K562 (cell line): Measurements from ENCODE around the gene PNMA8C. TPM values are rescaled to one million over a fixed set of nuclear protein-coding genes. Genes with fewer than 3 reads are reported as not detected.

Experiments
- CTCFL ChIP-seq: IDR thresholded peaks from 2 replicates; pipeline ENCODE4 v1.6.1; 2011; ENCODE audit warnings: borderline replicate concordance, low read depth, mild to moderate bottlenecking, moderate library complexity, low read length; ENCODE audit not compliant: insufficient read depth, poor library complexity, severe bottlenecking
- DDX20 ChIP-seq: fragments of 450-650 bp; IDR thresholded peaks from 2 replicates; pipeline ENCODE4 v1.6.1; 2016; ENCODE audit warnings: missing genetic modification characterization, low read depth, mild to moderate bottlenecking, missing compliant biosample characterization, moderate library complexity
- ETS2 ChIP-seq: IDR thresholded peaks from 2 replicates; pipeline ENCODE4 v1.6.1; 2016; ENCODE audit warnings: borderline replicate concordance, missing genetic modification characterization, mild to moderate bottlenecking, moderate library complexity, missing compliant biosample characterization; ENCODE audit not compliant: poor library complexity, severe bottlenecking
- HNRNPH1 ChIP-seq: fragments of 200-400 bp; formaldehyde crosslinking; optimal IDR thresholded peaks from 2 replicates; pipeline ENCODE3; 2017; ENCODE audit warnings: low read depth, mild to moderate bottlenecking, low read length, moderate library complexity
- HNRNPUL1 ChIP-seq: fragments of 200-400 bp; formaldehyde crosslinking; IDR thresholded peaks from 2 replicates; pipeline ENCODE4 v1.6.1; 2017; ENCODE audit warnings: low read length
- HOXB6 ChIP-seq: fragments of 250-450 bp; sonication (Bioruptor Pico); IDR thresholded peaks from 2 replicates; pipeline ENCODE4 v1.5.1; 2022; ENCODE audit warnings: mild to moderate bottlenecking, borderline replicate concordance
- L3MBTL2 ChIP-seq: fragments of 450-650 bp; IDR thresholded peaks from 2 replicates; pipeline ENCODE4 v1.6.1; 2016; ENCODE audit warnings: mild to moderate bottlenecking, moderate library complexity
- MYNN ChIP-seq, 2 experiments: sonication (generic); formaldehyde crosslinking in 1 of 2; IDR thresholded peaks; 2 replicates each; pipeline versions ENCODE4 v1.5.0 to v1.6.1; 2016 to 2020; ENCODE audit warnings: antibody characterized with exemption in 1 of 2, missing genetic modification reagents in 1 of 2
- NONO ChIP-seq, 2 experiments: fragments of 200-400 bp in 1 of 2; fragments of 450-650 bp in 1 of 2; formaldehyde crosslinking in 1 of 2; IDR thresholded peaks; 2 replicates each; pipeline ENCODE4 v1.6.1; 2017; ENCODE audit warnings: low read depth in 2 of 2, mild to moderate bottlenecking in 2 of 2, moderate library complexity in 2 of 2, low read length in 1 of 2
- NUFIP1 ChIP-seq: fragments of 450-650 bp; IDR thresholded peaks from 2 replicates; pipeline ENCODE4 v1.6.1; 2018; ENCODE audit not compliant: partially characterized antibody
- PHF20 ChIP-seq: fragments of 450-650 bp; IDR thresholded peaks from 2 replicates; pipeline ENCODE4 v1.6.1; 2018; ENCODE audit not compliant: partially characterized antibody
- RBM15 ChIP-seq: fragments of 200-400 bp; formaldehyde crosslinking; IDR thresholded peaks from 2 replicates; pipeline ENCODE4 v1.6.1; 2018; ENCODE audit warnings: mild to moderate bottlenecking, low read length, moderate library complexity; ENCODE audit not compliant: insufficient read depth
- SMARCC2 ChIP-seq: fragments of 450-650 bp; IDR thresholded peaks from 2 replicates; pipeline ENCODE4 v1.6.1; 2017; ENCODE audit warnings: antibody characterized with exemption, moderate library complexity, mild to moderate bottlenecking, low read depth
- TAL1 ChIP-seq: fragments of 450-650 bp; IDR thresholded peaks from 2 replicates; pipeline ENCODE4 v1.6.1; 2016; ENCODE audit warnings: mild to moderate bottlenecking
- TGIF2 ChIP-seq: sonication (generic); formaldehyde crosslinking; IDR thresholded peaks from 2 replicates; pipeline ENCODE4 v1.8.1; 2022; ENCODE audit warnings: mild to moderate bottlenecking, missing genetic modification reagents, moderate library complexity
- TSC22D4 ChIP-seq: fragments of 450-650 bp; IDR thresholded peaks from 2 replicates; pipeline ENCODE4 v1.6.1; 2016; ENCODE audit warnings: missing genetic modification characterization, missing biosample characterization, control low read depth
- ZNF197 ChIP-seq: fragments of 200-800 bp; sonication (Bioruptor generic); IDR thresholded peaks from 2 replicates; pipeline ENCODE4 v1.6.1; 2016; ENCODE audit warnings: low read depth, missing genetic modification characterization, missing compliant biosample characterization
- ZNF644 ChIP-seq: fragments of 200-800 bp; sonication (Bioruptor generic); IDR thresholded peaks from 2 replicates; pipeline ENCODE4 v1.6.1; 2016; ENCODE audit warnings: low read depth, missing genetic modification characterization, missing compliant biosample characterization
- ZNF778 ChIP-seq: fragments of 450-650 bp; formaldehyde crosslinking; IDR thresholded peaks from 2 replicates; pipeline ENCODE4 v1.4.0; 2020; ENCODE audit warnings: mild to moderate bottlenecking, moderate library complexity
- polyA plus RNA-seq, 8 experiments: library from polyadenylated mRNA; depleted of rRNA in 4 of 8; stranded (reverse) in 5 of 8; unstranded in 3 of 8; fragments of >200 nt; fragmentation: Nextera tagmentation in 2 of 8; fragmentation: Illumina TruSeq in 1 of 8; extraction: Ambion mirVana in 2 of 8; extraction: Trizol in 1 of 8; gene quantifications; 2 replicates each; pipeline versions ENCODE4 v1.2.1 to v1.2.3, GENCODE V29; 2011 to 2014; ENCODE audit warnings: inconsistent platforms in 1 of 8, missing spikeins in 1 of 8
- total RNA-seq, 7 experiments: library from RNA; depleted of rRNA in 6 of 7; stranded (reverse); fragments of >200 nt in 6 of 7; fragmentation: Illumina TruSeq in 2 of 7; extraction: Trizol in 2 of 7; gene quantifications; 2 replicates each; pipeline versions ENCODE4 v1.2.1 to v1.2.3, GENCODE V29; 2011 to 2021; ENCODE audit warnings: low replicate concordance in 1 of 7
- TF ChIP-seq, protein P1 (sequence below): fragments of 250-450 bp; sonication (Bioruptor Pico); IDR thresholded peaks from 2 replicates; pipeline ENCODE4 v1.8.0; 2021; ENCODE audit warnings: moderate library complexity, mild to moderate bottlenecking, inconsistent platforms
- TF ChIP-seq, protein P2 (sequence below): fragments of 450-650 bp; formaldehyde crosslinking; IDR thresholded peaks from 2 replicates; pipeline ENCODE4 v1.4.0; 2020; ENCODE audit warnings: mild to moderate bottlenecking
- TF ChIP-seq, protein P3 (sequence below): sonication (generic); formaldehyde crosslinking; IDR thresholded peaks from 2 replicates; pipeline ENCODE4 v1.8.0; 2022; ENCODE audit warnings: missing genetic modification reagents, mild to moderate bottlenecking, borderline replicate concordance

The PNMA8C gene
- total and polyA plus RNA-seq, 9 of the 15 experiments (the other 6 are each of a cell fraction or from before 2014, with no cell fraction given) = 0.04 to 0.05 (median 0.05) TPM; not detected in 6

GRCh38 chr19:46413262-46414031 lies 15.3 kb downstream of the PNMA8C start, which contains the start of gene CCDC8 (continued):
- no peak for TF ChIP-seq HOXB6
- TF ChIP-seq PHF20 = peak; percentile 32
- TF ChIP-seq HNRNPH1 = no peak
- 0 out of 2 replicates have a peak, but pooled peaks have one; percentile 28 for TF ChIP-seq ZNF197 (CRISPR knock-in tag)
- TF ChIP-seq TAL1 = no peak
- TF ChIP-seq DDX20 (tag) = no peak
- no peak for TF ChIP-seq ZNF644 (tag)
- TF ChIP-seq ZNF778 = no peak
- no peak for TF ChIP-seq CTCFL
- TF ChIP-seq, protein P1, sequence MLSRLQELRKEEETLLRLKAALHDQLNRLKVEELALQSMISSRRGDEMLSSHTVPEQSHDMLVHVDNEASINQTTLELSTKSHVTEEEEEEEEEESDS = no peak
- peak; percentile 86 for TF ChIP-seq L3MBTL2
- no peak for TF ChIP-seq HNRNPUL1
- TF ChIP-seq TSC22D4 (tag) = no peak
- no peak for TF ChIP-seq RBM15
- TF ChIP-seq, protein P2, sequence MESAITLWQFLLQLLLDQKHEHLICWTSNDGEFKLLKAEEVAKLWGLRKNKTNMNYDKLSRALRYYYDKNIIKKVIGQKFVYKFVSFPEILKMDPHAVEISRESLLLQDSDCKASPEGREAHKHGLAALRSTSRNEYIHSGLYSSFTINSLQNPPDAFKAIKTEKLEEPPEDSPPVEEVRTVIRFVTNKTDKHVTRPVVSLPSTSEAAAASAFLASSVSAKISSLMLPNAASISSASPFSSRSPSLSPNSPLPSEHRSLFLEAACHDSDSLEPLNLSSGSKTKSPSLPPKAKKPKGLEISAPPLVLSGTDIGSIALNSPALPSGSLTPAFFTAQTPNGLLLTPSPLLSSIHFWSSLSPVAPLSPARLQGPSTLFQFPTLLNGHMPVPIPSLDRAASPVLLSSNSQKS = no peak
- 0 out of 4 replicates have a peak, but pooled peaks of 1 of the 2 experiments have one; percentile 58 for TF ChIP-seq NONO (IDR thresholded peaks at IDR 0.05; ENCODE audit: low read depth in 2 of 2, low read length in 1 of 2)
- no peak for TF ChIP-seq ETS2
- TF ChIP-seq, protein P3, sequence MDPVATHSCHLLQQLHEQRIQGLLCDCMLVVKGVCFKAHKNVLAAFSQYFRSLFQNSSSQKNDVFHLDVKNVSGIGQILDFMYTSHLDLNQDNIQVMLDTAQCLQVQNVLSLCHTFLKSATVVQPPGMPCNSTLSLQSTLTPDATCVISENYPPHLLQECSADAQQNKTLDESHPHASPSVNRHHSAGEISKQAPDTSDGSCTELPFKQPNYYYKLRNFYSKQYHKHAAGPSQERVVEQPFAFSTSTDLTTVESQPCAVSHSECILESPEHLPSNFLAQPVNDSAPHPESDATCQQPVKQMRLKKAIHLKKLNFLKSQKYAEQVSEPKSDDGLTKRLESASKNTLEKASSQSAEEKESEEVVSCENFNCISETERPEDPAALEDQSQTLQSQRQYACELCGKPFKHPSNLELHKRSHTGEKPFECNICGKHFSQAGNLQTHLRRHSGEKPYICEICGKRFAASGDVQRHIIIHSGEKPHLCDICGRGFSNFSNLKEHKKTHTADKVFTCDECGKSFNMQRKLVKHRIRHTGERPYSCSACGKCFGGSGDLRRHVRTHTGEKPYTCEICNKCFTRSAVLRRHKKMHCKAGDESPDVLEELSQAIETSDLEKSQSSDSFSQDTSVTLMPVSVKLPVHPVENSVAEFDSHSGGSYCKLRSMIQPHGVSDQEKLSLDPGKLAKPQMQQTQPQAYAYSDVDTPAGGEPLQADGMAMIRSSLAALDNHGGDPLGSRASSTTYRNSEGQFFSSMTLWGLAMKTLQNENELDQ (CRISPR knock-in tag) = no peak
- TF ChIP-seq MYNN (IDR thresholded peaks at IDR 0.05) = peak; percentile 60; the same call in 1 of the 2 replicates
- no peak for TF ChIP-seq MYNN (CRISPR knock-in tag; IDR thresholded peaks at IDR 0.05)
- TF ChIP-seq SMARCC2 = no peak
- no peak for TF ChIP-seq NUFIP1
- no peak for TF ChIP-seq TGIF2 (CRISPR knock-in tag)
